GM19438 (cell line): ENCODE results near the gene OR4F6.
"Not testable (repeated sequence)": the region's sequence is repeated elsewhere in the genome, so short reads cannot be mapped to it uniquely, and the experiment has no call there.

Source experiments
- ATAC-seq: cut with Tn5 transposase; IDR thresholded peaks from one replicate; pipeline ENCODE4 v1.9.1; 2021; ENCODE audit warnings: low read depth; ENCODE audit not compliant: unreplicated experiment

OR4F6 gene

GRCh38 chr15:101803209-101803608 is at the start of gene OR4F6:
Gene OR4F6, plus strand, starts transcription at chr15:101803509. Its CDS starts 2,211 bp downstream, at chr15:101805720.
- no peak for ATAC-seq

GRCh38 chr15:101764669-101765339 is 38.5 kb upstream of the OR4F6 start:
- ATAC-seq, result not testable (repeated sequence)

GRCh38 chr15:101765340-101765671 is 38.0 kb upstream of the OR4F6 start:
- not testable (repeated sequence) for ATAC-seq

- no peak for ATAC-seq
Measured at GRCh38 chr15:101765772-101766456, 37.4 kb upstream of the OR4F6 start.

GRCh38 chr15:101767083-101767640 is 36.1 kb upstream of the OR4F6 start:
- not testable (repeated sequence) for ATAC-seq

GRCh38 chr15:101772921-101773320 is 30.4 kb upstream of the OR4F6 start:
- ATAC-seq, result no peak

- no peak for ATAC-seq
Measured at GRCh38 chr15:101773496-101774100, 29.7 kb upstream of the OR4F6 start.

GRCh38 chr15:101775136-101775535 is 28.2 kb upstream of the OR4F6 start:
- ATAC-seq, result no peak

GRCh38 chr15:101778576-101778975 is 24.7 kb upstream of the OR4F6 start:
- ATAC-seq, result not testable (repeated sequence)

- not testable (repeated sequence) for ATAC-seq
Measured at GRCh38 chr15:101780225-101780624, 23.1 kb upstream of the OR4F6 start.

GRCh38 chr15:101781928-101782327 is 21.4 kb upstream of the OR4F6 start:
- no peak for ATAC-seq

GRCh38 chr15:101784644-101785043 is 18.7 kb upstream of the OR4F6 start:
- no peak for ATAC-seq

GRCh38 chr15:101786422-101786821 is 16.9 kb upstream of the OR4F6 start:
- not testable (repeated sequence) for ATAC-seq

GRCh38 chr15:101788001-101788400 is 15.3 kb upstream of the OR4F6 start:
- not testable (repeated sequence) for ATAC-seq

GRCh38 chr15:101788503-101789269 is 14.6 kb upstream of the OR4F6 start:
- ATAC-seq, result not testable (repeated sequence)

- not testable (repeated sequence) for ATAC-seq
Measured at GRCh38 chr15:101790748-101791147, 12.6 kb upstream of the OR4F6 start.

GRCh38 chr15:101793981-101794380 is 9.3 kb upstream of the OR4F6 start:
- ATAC-seq, result not testable (repeated sequence)

- no peak for ATAC-seq
Measured at GRCh38 chr15:101795455-101795854, 7.9 kb upstream of the OR4F6 start.

GRCh38 chr15:101799665-101800064 is 3.6 kb upstream of the OR4F6 start:
- no peak for ATAC-seq

- no peak for ATAC-seq
Measured at GRCh38 chr15:101801048-101801447, 2.3 kb upstream of the OR4F6 start.

- ATAC-seq, result no peak
Measured at GRCh38 chr15:101803676-101804075, 367 bp downstream of the OR4F6 start.
